ENCODE measurements around the gene SNU13.
"Not testable (repeated sequence)": the region's sequence is repeated elsewhere in the genome, so short reads cannot be mapped to it uniquely, and the experiment has no call there.

The SNU13 gene

DNA sequence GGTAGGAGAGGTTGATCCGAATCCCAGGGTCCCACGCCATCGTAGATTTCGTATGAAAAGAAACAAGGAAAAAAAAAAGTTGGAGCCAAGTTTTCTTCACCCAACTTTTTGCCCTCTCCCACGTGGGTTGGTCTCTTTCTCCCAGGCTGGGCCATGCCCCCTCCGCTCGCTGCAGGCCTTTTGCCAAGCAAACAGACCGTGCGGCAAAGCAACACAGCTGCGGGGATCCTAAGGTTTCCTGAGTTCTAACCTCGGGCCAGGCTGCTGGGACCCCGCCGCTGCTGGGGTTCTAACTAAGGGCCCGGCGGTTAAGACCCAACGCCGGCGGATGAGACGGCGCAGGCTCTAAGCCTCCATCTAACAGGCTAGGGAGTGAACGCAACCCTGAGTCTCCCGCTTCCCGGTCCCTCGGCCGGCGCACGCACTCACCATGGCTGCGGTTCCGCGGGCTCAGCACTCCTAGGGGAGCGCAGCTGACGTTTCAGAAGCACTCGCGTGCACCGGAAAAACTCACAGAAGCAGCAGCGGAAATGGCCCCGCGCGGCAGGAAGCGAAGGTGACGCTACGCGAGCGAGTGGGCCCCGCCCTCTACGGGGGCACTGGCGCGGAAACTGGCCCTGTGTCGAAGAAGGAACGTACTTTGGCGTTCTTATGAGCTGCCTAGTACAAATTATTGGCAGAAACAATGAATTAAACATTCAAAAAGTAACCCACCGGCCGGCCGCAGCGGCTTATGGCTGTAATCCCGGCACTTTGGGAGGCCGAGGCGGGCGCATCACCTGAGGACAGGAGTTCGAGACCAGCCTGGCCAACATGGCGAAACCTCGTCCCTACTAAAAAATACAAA, at the start of gene SNU13:
Gene SNU13, minus strand, starts transcription at position 503 of the 847 bp plus-strand sequence. Its CDS starts 71 bp downstream, at position 432.
- peak; percentile 93 for DNase-seq (ENCODE audit: low spot score)

DNA sequence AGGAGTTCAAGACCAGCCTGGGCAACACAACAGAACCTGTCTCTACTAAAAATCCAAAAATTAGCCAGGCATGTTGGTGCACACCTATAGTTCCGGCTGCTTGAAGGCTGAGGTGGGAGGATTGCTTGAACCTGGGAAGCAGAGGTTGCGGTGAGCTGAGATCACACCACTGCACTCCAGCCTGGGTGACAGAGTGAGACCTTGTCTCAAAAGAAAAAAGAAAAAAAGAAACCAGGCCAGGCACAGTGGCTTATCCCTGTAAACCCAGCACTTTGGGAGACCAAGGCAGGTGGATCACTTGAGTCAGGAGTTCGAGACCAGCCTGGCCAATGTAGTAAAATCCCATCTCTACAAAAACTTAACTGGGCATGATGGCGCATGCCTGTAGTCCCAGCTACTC, 44.6 kb upstream of the SNU13 start:
- DNase-seq (ENCODE audit: low spot score) = not testable (repeated sequence)

DNA sequence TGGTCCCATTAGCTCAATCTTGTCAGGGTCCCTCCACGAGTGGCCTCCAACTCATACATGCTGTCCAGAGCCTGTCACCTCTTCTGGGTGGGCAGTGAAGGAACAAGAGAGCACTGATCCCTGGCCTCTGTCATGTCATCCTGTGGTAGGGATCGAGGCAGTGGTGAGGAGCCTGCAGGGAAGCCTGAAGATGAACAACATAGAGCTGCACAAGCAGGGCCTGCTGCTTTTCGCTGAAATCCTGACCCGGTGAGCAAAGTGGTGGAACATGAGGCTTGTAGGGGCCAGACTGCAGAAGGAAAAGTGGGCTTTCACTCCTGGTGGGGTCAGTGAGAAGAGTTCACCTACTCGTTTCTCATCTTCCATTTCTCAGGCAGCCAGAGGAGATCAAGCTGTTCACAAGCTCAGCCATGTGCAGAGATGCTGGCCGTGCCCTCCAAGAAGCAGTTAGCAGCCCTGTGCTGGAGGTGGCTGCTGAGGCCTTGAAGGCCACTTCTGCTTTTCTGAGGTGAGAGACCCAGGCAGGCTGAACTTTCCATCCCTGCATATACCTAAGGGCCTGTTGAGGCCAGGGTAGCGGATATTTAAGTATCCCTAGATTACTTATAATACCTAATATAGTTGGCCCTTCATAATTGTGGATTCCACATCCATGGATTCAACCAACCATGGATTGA, 43.6 kb upstream of the SNU13 start:
- no peak for DNase-seq (ENCODE audit: low spot score)

DNA sequence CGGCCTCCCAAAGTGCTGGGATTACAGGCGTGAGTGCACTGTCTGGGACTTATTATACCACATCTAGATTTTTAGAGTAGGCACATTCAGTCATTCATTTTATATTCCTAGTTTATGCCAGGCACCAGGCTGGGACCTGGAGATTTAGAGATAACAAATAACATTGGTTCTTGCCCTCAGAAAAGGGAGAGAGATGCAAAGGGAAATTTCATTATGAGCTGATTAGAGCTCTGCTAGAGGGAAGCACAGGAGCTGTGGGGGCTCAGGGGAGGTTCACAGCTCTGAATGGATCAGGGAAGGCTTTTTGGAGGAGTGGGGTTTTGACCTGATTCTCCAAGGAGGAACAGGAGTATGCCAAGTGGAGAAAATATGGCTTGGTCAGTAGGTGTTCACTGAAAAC, 42.9 kb upstream of the SNU13 start:
- no peak for DNase-seq (ENCODE audit: low spot score)

DNA sequence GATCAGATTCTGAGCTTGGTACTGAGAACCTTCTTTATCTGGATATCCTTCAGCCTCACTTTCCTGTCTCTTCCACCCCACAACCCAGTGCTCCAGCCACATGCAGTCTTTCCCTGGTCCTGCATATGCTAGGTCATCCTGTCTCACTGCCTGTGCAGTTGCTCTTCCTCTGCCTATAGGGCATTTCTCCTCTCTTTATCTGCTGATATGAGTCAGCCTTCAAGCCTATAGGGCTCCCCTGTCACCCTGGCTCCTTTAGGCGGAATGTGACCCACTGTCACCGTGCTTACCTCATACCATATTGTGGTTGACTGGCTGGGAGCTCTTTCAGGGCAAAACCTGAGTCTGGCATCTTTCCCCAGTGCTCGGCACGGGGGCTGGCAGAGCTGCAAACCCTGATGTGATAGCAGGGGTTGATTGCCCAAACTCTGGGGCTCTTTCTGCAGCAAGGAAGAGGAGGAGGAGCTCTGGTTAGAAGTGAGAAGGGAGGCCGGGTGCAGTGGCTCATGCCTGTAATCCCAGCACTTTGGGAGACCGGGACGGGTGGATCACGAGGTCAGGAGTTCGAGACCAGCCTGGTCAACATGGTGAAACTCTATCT, 36.9 kb upstream of the SNU13 start:
- DNase-seq (ENCODE audit: low spot score) = no peak

DNA sequence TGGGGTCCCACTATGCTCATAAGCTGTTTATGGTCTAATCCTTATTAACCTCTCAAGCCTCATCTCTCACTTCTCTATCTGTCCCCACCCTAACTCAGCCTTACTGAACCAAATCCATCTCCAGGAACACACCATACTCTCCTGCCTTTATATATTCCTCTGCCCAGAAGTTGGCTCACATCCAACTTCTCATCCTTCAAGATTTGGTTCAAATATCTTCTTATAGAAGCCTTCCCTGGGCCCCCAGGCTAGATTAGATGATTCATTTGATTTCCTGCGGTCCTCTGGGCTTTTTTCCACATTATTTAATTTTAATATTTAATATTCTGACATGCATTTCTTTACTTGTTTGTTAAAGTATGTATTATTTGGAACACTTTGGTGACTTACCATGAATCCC, 33.8 kb upstream of the SNU13 start:
- DNase-seq (ENCODE audit: low spot score) = no peak

DNA sequence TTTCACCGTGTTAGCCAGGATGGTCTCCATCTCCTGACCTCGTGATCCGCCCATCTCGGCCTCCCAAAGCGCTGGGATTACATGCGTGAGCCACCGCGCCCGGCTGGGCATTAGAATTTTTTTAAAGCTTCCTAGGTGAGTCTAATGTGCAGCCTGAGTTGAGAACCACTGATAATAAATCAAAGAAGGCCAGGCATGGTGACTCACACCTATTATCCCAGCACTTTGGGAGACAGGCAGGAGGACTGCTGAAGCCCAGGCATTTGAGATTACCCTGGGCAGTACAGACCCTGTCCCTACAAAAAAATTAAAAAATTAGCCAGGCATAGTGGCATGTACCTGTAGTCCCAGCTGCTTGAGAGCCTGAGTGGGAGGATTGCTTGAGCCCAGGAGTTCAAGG, 24.3 kb upstream of the SNU13 start:
- peak; percentile 53 for DNase-seq (ENCODE audit: low spot score)

DNA sequence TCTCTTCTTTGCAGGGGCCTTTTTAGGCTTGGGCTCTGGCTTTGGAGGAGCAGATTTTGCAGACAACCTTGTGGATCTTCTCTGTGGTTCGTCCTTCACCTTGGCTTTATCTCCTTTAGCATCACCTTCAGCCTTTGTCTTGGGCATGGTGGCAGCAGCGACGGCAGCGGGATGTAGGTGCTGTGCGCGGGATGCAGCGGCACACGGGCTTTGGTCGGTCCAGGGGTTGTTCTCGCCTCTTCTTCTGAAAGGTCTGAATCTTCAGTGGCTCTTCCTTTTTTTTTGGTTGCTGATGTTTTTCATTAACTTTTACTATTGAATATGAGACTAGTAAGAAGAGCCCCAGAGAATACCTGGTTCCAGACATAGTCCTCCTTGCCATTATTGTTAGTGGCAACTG, 20.7 kb upstream of the SNU13 start:
- DNase-seq (ENCODE audit: low spot score) = no peak

DNA sequence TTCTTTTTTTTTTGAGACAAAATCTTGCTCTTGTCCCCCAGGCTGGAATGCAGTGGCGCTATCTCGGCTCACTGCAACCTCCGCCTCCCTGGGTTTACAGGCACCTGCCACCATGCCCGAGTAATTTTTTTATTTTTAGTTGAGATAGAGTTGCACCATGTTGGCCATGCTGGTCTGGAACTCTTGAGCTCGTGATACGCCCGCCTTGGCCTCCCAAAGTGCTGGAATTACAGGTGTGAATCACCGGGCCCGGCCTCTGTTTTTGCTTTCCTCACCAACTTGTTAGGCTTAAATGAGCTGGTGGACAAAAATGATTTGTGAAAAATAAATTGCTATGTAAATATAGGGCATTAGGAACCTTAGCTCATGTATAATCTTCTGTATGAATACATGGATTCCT, 14.1 kb upstream of the SNU13 start:
- no peak for DNase-seq (ENCODE audit: low spot score)

DNA sequence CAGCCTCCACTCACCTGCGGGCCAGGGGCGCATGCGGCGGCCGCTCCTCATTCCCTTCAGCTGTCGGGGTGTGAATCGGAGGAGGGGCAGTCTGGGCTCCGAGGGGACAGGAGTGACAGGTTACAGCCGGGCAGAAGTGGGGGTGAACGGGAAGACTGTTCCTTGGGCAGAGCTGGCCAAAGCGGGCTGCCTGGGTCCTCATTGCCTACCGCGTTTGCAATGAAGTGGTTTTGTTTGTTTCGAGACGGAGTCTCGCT, 11.4 kb upstream of the SNU13 start:
- no peak for DNase-seq (ENCODE audit: low spot score)

DNA sequence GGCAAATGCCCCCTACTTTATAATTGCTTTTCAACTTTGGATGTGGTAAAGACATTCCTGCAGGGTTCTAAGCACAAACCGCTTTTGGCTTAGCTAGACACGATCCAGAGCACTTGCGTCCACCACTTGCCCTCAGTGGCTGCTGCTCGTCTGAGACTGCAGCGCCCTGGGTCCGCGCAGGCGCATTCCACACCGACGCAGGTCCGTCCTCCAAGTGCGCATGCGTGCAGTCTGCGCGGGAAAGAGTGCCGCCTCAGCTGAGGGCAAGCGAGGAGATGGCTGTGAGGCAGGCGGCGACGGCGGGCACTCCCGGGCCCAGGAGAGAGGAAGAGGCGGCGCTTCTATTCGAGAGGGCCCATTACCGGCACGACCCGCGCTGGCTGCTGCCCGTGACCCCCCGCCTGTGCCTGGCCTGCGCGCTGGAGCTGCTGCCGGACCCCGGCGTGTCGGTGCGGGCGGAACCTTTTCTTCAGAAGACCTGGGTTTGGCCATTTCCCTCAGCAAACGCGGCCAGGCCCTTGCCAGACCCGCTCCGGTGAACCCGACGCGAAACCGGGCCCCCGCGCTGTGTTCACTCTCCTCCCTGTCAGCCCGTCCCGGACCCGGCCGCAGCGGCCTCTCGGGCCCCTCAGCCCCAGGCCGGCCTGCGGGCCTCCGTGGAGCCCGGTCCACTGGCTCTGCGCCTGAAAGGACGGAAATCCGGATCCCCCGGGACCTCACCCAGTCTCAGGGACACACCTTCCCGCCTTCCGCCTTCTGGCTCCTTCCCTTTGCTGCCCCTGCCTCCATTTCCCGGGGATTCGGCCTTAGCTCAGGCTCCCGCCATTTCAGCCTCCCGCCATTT, 10.8 kb upstream of the SNU13 start, which contains the start of gene MEI1:
Gene MEI1, plus strand, starts transcription at position 240 of the 844 bp plus-strand sequence. Its CDS starts 36 bp downstream, at position 276.
- peak; percentile 75 for DNase-seq (ENCODE audit: low spot score)

DNA sequence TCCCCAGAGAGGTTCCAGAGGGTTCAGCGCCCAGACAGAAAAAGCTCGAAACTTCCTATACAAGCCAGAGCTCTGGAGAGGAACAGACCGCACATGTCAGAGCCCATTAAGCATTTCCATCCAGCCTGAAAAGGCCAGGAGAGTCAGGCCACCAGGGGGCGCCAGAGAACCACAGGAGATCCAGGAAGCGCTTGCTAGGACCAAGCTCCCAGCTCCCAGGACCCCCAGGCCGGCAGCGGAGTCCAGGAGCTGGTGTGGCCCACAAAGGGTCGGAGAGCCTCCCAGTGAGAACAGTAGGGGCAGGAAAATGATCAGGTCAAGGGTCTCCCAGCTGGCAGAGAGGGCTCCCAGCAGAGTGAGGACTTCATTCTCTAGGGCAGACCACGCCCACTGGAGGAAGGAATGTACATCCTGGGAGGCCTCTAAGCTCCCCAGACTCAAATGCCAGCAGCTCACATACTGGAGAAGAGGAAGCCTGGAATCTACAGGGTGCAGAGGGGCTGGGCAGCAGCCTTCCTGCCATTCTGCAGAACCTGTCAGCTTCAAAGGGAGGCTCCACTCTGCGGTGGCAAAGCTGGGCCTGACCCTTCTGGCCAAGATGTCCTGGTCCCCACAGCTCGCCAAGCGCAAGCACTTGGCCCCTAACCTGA, 8.6 kb upstream of the SNU13 start:
- peak; percentile 88 for DNase-seq (ENCODE audit: low spot score)

DNA sequence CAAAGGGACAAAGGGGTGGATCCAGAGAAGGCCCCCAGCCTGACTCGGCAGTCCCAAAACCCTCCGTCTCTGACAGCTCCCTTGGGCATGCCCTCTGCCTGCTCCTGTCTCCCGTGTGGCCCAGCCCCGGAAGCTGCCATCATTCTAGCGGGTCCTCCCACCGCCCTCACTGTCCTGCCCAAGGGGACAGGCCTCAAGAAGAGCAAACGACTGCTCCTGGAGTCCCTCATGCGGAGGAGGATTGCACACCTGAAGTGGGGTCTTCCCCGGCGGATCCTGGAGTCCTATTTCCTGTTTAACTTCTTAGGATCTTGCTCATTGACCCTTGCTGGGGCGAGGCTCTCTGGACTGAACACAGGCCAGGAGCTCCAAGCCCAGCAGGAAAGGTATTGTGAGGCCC, 8.0 kb upstream of the SNU13 start:
- no peak for DNase-seq (ENCODE audit: low spot score)

DNA sequence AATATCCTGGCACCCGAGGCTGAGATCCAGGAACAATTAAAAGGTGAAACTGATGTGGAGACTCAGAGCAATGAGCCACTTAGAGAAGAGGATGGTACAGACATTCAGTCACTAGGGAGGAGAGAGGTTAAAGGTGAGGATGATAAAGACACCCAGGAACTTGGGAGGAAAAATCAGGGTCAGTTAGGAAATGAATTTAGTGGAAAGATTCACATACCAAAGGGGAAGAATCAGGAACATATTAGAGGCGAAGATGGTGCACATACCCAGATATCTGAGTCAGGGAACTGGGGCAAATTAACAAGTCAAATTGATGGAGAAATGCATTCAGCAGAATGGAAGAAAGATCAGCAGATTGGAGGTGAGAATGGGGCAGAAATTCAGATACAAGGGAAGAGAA, 6.5 kb upstream of the SNU13 start:
- DNase-seq (ENCODE audit: low spot score) = no peak

DNA sequence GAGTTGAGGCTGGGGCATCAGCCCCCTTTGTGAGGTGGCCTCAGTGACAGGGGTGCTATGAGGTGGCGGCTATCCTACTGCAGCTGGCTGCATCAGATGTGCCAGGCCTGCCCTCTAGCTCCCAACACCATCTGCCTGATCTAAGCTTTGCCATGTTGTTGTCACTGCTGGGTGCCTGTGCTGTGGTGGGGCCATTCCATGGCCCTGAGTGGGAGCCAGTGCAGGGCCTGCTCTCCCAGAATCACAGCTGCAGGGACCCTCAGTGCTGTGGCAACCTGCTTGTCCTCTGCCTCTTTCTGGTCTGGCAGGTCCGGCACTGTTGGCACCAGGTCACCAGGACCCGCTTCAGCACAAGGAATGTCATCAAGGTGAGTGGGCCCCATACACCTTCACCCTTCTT, 1.8 kb upstream of the SNU13 start:
- no peak for DNase-seq (ENCODE audit: low spot score)

DNA sequence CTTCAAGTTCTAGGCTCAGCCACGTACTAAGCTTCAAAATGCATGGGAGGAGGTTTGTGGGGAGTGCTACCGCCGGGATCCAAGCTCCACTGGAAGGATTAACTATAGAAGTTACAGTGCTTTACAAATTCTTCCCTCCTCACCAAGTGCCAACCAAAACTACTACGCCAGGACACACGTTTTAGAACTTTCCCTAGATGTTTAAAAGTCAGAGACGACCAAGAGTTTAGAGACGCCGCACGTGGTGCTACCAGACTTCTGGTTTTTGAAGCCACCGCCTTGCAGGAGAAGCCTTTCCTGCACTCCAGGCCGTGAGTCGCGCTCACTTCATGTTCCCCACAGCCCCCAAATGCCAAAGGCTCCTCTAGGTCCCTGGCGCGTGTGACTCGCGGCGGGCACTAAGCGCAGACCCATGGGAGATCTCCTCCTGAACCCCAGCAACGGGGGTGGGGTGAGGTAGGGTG, 734 bp downstream of the SNU13 start:
- peak; percentile 47 for DNase-seq (ENCODE audit: low spot score)

DNA sequence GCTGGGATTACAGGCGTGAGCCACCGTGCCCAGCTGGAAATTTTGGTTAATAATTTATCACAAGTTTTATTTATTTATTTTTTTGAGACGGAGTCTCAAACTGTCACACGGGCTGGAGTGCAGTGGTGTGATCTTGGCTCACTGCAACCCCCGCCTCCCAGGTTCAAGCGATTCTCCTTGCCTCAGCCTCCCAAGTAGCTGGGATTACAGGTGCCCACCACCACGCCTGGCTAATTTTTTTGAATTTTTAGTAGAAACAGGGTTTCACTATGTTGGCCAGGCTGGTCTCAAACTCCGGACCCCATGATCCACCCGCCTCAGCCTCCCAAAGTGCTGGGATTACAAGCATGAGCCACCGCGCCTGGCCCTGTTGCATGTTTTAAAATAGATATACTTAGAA, 1.8 kb downstream of the SNU13 start:
- not testable (repeated sequence) for DNase-seq (ENCODE audit: low spot score)

DNA sequence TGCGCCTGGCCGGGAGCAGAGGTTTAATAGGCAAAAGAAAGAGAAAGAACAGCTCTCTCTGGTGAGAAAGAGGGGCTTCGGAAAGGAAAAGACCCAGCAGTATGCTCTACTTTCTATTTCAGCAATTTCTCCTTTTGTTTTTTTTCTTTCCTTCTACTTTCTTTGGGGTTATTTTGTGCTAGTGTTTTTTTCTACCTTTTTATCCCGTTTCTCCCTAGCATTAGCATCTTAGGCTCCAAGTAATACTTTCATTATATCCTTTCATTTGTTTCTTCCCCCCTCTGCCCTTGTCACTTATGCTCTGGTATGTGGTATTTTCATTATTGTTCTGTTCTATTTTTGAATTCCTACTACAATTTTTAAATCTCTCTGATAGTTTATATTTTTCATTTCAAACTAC, 4.5 kb downstream of the SNU13 start:
- no peak for DNase-seq (ENCODE audit: low spot score)

DNA sequence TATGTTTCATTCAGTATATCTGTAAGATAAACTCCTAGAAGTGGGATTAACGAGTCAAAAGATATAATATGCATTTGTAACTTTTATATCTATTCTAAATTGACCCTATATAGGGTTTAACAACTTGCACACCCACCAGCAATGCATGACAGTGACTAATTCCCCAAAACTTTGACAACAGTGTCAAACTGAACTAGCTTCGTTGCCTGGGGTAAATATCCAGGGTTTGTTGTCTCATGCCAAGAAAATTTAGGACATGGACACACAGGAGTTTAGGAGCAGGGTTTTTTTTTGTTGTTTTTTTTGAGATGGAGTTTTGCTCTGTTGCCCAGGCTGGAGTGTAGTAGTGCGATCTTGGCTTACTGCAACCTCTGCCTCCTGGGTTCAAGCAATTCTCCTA, 5.1 kb downstream of the SNU13 start:
- no peak for DNase-seq (ENCODE audit: low spot score)

DNA sequence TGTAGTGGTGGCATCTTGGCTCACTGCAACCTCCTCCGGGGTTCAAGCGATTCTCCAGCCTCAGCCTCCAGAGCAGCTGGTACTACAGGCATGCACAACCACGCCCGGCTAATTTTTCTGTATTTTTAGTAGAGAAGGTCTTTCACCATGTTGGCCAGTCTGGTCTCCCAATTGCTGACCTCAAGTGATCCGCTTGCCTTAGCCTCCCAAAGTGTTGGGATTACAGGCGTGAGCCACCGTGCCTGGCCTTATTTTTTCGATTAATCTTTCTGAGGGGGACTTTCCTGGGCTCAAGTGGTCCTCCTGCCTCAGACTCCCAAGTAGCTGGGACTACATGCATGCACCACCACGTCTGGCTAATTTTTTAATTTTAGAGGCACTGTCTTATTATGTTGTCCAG, 5.6 kb downstream of the SNU13 start:
- DNase-seq (ENCODE audit: low spot score) = no peak

DNA sequence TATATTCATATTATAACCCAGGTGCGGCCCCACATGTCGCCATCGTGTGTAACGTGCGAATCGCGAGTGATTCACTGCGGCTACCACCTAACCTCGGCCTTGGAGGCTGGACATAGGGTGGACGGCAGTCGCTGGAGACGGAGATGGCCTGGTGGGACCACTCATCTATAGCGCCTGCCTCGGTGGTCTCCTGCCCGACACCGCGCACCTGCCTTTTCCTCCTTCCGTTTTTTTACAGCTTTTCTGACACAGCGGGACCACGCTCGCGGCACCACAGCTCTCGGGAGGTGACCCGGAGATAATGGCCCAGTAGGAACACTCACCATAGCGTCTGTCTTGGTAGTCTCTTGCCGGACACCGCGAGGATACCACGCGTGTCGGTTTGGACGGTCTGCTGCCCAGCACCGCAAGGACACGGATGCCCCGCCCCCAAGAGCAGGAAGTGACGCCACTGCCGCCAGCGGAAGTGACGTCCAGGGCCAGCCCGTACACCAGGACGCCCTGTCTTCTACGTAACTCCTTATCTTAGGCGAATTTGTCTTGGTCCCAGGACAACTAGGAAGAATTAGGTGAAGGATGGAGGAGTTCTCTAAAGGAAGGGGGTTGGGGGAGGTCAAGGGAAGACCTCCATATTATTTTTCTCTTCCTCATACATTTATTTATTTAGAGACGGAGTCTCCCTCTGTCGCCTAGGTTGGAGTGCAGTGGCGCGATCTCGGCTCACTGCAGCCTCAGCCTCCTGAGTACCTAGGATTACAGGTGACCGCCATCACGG, 6.4 kb downstream of the SNU13 start:
- DNase-seq (ENCODE audit: low spot score) = peak; percentile 86

All from kidney tubule cell (primary cell).